Measurements from ENCODE around the gene UCHL1.
"Not testable (repeated sequence)": the region's sequence is repeated elsewhere in the genome, so short reads cannot be mapped to it uniquely, and the experiment has no call there.

The UCHL1 gene

DNA sequence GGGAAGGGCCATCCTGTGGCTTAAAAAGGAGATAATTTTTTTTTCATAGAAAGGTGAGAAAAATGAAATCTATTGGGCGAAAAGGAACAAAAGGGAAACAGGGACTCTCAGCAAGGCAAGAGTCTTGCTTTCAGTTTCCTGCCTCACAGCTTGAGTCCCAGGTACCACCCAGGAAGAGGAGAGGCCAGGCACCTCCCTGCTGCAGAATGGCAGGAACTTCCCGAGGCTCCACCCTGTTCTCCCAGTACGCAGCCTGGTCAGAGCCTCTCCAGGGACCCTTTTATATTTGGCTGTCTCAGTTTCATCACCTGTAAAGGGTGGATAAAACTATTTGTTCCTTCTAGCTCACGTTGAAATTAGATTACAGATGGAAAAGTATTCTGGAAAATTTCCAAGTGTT is 33.8 kb downstream of the UCHL1 start:
- no peak for DNase-seq (ENCODE audit: low spot score)

- DNase-seq (ENCODE audit: low spot score): no peak
Observed at GRCh38 chr4:41294445-41295062, 37.8 kb downstream of the UCHL1 start.

- DNase-seq (ENCODE audit: low spot score): no peak
Observed at GRCh38 chr4:41296995-41297394, 40.3 kb downstream of the UCHL1 start.

DNA sequence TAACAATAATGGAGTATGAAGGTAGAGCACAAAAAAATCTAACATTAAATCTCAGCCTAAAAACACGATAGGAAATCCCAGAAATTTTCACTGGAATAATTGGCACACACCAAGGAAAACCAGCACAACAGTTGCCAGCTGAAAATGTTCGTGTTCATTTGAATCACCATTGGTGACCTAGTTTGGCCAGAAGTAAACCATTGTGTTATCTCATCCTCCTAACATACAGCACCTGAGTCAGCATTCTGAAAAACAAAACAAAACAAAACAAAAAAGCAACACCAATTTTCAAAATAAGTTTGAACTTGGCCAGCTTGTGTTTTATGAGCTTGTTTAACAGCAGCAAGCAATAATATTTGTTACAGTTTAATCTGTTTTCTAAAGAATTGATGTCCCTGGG is 41.1 kb downstream of the UCHL1 start:
- DNase-seq (ENCODE audit: low spot score): no peak

GRCh38 chr4:41299486-41299885 is 42.8 kb downstream of the UCHL1 start:
- no peak for DNase-seq (ENCODE audit: low spot score)

- no peak for DNase-seq (ENCODE audit: low spot score)
Observed at GRCh38 chr4:41301137-41301536, 44.4 kb downstream of the UCHL1 start.

- no peak for DNase-seq (ENCODE audit: low spot score)
Observed at GRCh38 chr4:41303372-41304118, 46.8 kb downstream of the UCHL1 start.

DNA sequence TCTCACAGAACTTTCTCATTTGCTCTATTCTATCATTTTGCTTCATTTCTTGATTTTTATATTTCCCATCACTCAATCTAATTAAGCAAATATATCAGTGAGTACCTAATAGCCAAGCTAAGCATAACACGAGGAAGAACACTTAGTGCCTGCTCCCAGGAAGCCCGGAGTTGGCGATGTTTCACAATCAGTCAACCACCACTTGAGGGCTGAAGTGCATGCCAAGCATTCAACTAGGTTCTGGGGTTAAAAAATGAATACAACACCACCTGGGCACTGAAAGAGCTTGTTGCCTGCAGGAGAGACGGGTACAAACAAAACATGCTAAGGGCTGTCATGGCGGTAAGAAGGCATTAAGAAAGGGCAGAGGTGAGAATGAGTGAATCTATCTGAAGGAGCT is 47.5 kb downstream of the UCHL1 start:
- DNase-seq (ENCODE audit: low spot score): no peak

DNA sequence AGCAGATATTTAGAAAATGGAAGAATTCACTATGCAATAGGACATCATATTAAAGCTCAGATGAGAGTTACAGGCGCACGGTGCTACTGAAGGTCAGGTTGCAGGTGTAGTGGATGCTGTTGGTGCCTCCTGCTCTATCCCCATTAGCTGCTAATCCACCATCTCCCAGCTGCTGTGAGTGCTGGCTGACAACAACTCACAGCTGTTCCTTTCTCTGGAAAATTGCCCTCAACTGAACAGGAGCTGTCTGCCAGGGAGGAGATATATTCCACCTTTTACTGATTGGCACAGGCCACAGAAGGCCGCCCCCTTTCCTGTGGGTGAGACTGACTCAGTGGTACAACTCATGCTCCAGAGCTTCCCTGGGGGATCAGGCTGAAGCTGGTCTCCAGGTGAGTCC is 48.7 kb downstream of the UCHL1 start:
- no peak for DNase-seq (ENCODE audit: low spot score)

GRCh38 chr4:41307638-41308037 is 50.9 kb downstream of the UCHL1 start:
- DNase-seq (ENCODE audit: low spot score): no peak

DNA sequence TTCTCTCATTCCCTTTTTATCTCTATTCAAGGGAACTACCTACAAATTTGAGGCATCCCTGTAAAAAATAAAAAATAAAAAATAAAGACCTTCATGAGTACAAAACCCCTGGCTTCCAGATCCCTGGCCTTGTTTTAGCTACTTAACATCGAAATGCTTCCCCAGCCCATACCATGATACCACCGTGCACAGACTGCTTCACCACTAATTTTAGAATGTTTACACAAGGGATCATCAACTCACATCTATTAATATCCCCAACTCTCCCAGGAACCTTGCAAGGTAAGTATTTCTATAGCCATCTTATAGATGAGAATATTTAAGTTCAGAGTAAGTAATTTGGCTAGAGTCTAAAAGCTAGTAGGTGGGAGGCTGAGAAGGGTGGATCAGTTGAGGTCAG is 51.7 kb downstream of the UCHL1 start:
- no peak for DNase-seq (ENCODE audit: low spot score)

- DNase-seq (ENCODE audit: low spot score): not testable (repeated sequence)
Observed at GRCh38 chr4:41315426-41315825, 58.7 kb downstream of the UCHL1 start.

DNA sequence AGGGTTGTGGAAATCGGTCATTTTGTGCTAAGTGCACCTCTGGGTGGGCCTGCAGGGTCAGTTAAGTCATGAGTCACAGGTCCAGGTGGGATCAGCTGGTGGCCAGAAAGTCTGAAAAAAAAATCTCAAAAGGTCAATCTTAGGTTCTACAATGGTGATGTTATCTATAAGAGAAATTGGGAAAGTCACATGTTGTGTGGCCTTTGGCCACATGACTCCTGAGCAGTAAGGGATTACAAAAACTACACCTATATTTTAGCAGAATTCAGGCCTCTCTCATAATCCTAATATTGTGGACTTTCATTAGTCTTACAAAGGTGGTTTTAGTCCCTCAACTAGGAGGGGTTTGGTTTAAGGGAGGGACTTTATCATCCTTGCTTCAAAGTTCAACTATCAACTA is 59.1 kb downstream of the UCHL1 start:
- DNase-seq (ENCODE audit: low spot score): no peak

Measured in germinal center (tissue), 1 donor.